Measurements from ENCODE around the gene VWCE.
"Not testable (repeated sequence)": the region's sequence is repeated elsewhere in the genome, so short reads cannot be mapped to it uniquely, and the experiment has no call there.

Gene VWCE

GRCh38 chr11:61256710-61257482, 38.2 kb downstream of the VWCE start:
- no peaks in the 10 kb centered on the region for H3K4me1 Mint-ChIP-seq

GRCh38 chr11:61254403-61255025, 40.6 kb downstream of the VWCE start:
- Mint-ChIP-seq H3K4me3 (no peak overlapping the region), H3K27ac (no peak overlapping the region), H3K27me3 (no peaks in the 10 kb centered on the region), H3K9me3 (no peaks in the 10 kb centered on the region), H3K4me1 (no peaks in the 10 kb centered on the region), H3K36me3 (no peaks in the 10 kb centered on the region)

More at GRCh38 chr11:61256710-61257482, 38.2 kb downstream of the VWCE start:
- H3K4me3 Mint-ChIP-seq = no peak overlapping the region
- H3K27me3 Mint-ChIP-seq = no peaks in the 10 kb centered on the region
- H3K9me3 Mint-ChIP-seq = no peaks in the 10 kb centered on the region
- H3K36me3 Mint-ChIP-seq = no peaks in the 10 kb centered on the region
- H3K27ac Mint-ChIP-seq = no peak overlapping the region

GRCh38 chr11:61252332-61252731, 42.8 kb downstream of the VWCE start:
- not testable (repeated sequence) for H3K27me3 Mint-ChIP-seq, H3K4me3 Mint-ChIP-seq, H3K4me1 Mint-ChIP-seq, H3K27ac Mint-ChIP-seq, H3K9me3 Mint-ChIP-seq, H3K36me3 Mint-ChIP-seq

- not testable (repeated sequence) for H3K4me1 Mint-ChIP-seq, H3K4me3 Mint-ChIP-seq, H3K36me3 Mint-ChIP-seq, H3K27me3 Mint-ChIP-seq, H3K27ac Mint-ChIP-seq, H3K9me3 Mint-ChIP-seq
These were observed 44.0 kb downstream of the VWCE start for GRCh38 chr11:61250796-61251765.

GRCh38 chr11:61249201-61249600, 45.9 kb downstream of the VWCE start:
- H3K36me3 Mint-ChIP-seq, H3K9me3 Mint-ChIP-seq, H3K4me3 Mint-ChIP-seq, H3K4me1 Mint-ChIP-seq, H3K27me3 Mint-ChIP-seq, H3K27ac Mint-ChIP-seq: not testable (repeated sequence)

GRCh38 chr11:61248071-61248470, 47.0 kb downstream of the VWCE start:
- not testable (repeated sequence) for H3K27ac Mint-ChIP-seq, H3K4me1 Mint-ChIP-seq, H3K4me3 Mint-ChIP-seq, H3K27me3 Mint-ChIP-seq, H3K36me3 Mint-ChIP-seq, H3K9me3 Mint-ChIP-seq

- not testable (repeated sequence) for H3K4me1 Mint-ChIP-seq, H3K36me3 Mint-ChIP-seq, H3K9me3 Mint-ChIP-seq, H3K27me3 Mint-ChIP-seq, H3K4me3 Mint-ChIP-seq, H3K27ac Mint-ChIP-seq
These were observed 49.7 kb downstream of the VWCE start for GRCh38 chr11:61245284-61245964.

GRCh38 chr11:61241526-61241925, 53.6 kb downstream of the VWCE start:
- not testable (repeated sequence) for H3K4me1 Mint-ChIP-seq, H3K27ac Mint-ChIP-seq, H3K27me3 Mint-ChIP-seq, H3K36me3 Mint-ChIP-seq, H3K9me3 Mint-ChIP-seq, H3K4me3 Mint-ChIP-seq

GRCh38 chr11:61240875-61241274, 54.2 kb downstream of the VWCE start, which contains the start of gene PGA5:
Gene PGA5 (plus strand): TSS chr11:61241175. CDS start chr11:61241227, 52 bp downstream.
- H3K27me3 Mint-ChIP-seq, H3K27ac Mint-ChIP-seq, H3K9me3 Mint-ChIP-seq, H3K36me3 Mint-ChIP-seq, H3K4me1 Mint-ChIP-seq, H3K4me3 Mint-ChIP-seq: not testable (repeated sequence)

- H3K4me3 Mint-ChIP-seq, H3K27ac Mint-ChIP-seq, H3K36me3 Mint-ChIP-seq, H3K9me3 Mint-ChIP-seq, H3K27me3 Mint-ChIP-seq, H3K4me1 Mint-ChIP-seq: not testable (repeated sequence)
These were observed 54.8 kb downstream of the VWCE start for GRCh38 chr11:61240288-61240687.

- H3K9me3 Mint-ChIP-seq, H3K4me3 Mint-ChIP-seq, H3K27me3 Mint-ChIP-seq, H3K27ac Mint-ChIP-seq, H3K4me1 Mint-ChIP-seq, H3K36me3 Mint-ChIP-seq: not testable (repeated sequence)
These were observed 58.0 kb downstream of the VWCE start for GRCh38 chr11:61237130-61237529.

- not testable (repeated sequence) for H3K27ac Mint-ChIP-seq, H3K36me3 Mint-ChIP-seq, H3K9me3 Mint-ChIP-seq, H3K4me3 Mint-ChIP-seq, H3K27me3 Mint-ChIP-seq, H3K4me1 Mint-ChIP-seq
These were observed 62.5 kb downstream of the VWCE start for GRCh38 chr11:61232548-61233145.

GRCh38 chr11:61231585-61231984, 63.5 kb downstream of the VWCE start:
- not testable (repeated sequence) for H3K36me3 Mint-ChIP-seq, H3K9me3 Mint-ChIP-seq, H3K4me1 Mint-ChIP-seq, H3K4me3 Mint-ChIP-seq, H3K27ac Mint-ChIP-seq, H3K27me3 Mint-ChIP-seq

- not testable (repeated sequence) for H3K27me3 Mint-ChIP-seq, H3K9me3 Mint-ChIP-seq, H3K4me3 Mint-ChIP-seq
These were observed 64.1 kb downstream of the VWCE start for GRCh38 chr11:61231033-61231432.

GRCh38 chr11:61229458-61229857, 65.7 kb downstream of the VWCE start:
- not testable (repeated sequence) for H3K4me3 Mint-ChIP-seq, H3K36me3 Mint-ChIP-seq, H3K27ac Mint-ChIP-seq, H3K27me3 Mint-ChIP-seq, H3K9me3 Mint-ChIP-seq, H3K4me1 Mint-ChIP-seq

More at GRCh38 chr11:61231033-61231432, 64.1 kb downstream of the VWCE start:
- H3K36me3 Mint-ChIP-seq, H3K4me1 Mint-ChIP-seq, H3K27ac Mint-ChIP-seq: not testable (repeated sequence)
